ENCODE measurements around the gene SARNP. TPM values are rescaled to one million over a fixed set of nuclear protein-coding genes. Genes with fewer than 3 reads are reported as not detected.

SARNP gene
- polyA plus RNA-seq, 1 donor from 2014 or later, result 94.2 TPM

DNA sequence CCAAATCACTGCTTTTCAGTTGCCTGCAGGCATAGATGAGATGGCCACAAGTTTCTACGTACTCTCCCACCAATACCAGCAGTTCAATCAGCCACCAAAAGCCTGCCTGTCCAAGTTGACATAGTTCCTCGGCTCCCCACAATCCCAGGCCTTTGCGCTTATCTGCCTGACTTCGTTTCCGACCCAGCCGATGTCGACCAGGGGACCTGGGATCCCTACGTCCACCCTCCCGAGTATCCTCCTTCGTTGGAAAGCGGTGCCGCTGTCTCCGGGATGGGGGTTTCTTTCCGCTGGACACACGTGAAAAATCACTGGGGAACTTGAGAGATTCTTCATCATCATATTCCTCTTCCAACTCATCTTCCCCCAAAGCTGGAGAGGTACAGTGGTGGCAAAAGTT lies 10.3 kb upstream of the SARNP start:
- Mint-ChIP-seq H3K27me3 (no peaks in the 10 kb centered on the region), H3K4me1 (peaks cover 24 to 28% (median 25%) of the 10 kb centered on the region in 3 donors), H3K36me3 (peaks cover 1% of the 10 kb centered on the region), H3K27ac (peak overlapping the region; percentile 27 to 93 (median 90)), H3K9me3 (no peaks in the 10 kb centered on the region), H3K4me3 (peak overlapping the region; percentile 66 to 99 (median 97))

DNA sequence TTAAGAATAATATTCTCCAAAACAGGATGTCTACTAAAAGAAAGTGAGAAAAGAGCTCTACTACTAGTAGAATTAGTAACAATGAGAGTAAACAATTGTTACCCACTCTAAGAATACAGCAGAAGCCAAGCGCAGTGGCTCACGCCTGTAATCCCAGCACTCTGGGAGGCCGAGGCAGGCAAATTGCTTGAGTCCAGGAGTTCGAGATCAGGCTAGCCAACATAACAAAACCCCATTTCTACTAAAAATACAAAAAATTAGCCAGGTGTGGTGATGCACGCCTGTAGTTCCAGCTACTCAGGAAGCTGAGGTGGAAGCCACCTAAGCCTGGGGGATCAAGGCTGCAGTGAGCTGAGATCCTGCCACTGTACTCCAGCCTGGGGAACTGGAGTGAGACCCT lies 7.2 kb upstream of the SARNP start:
- Mint-ChIP-seq H3K4me3 (peak overlapping the region in 1 of 4 donors; percentile 75), H3K9me3 (no peaks in the 10 kb centered on the region), H3K27ac (peak overlapping the region in 2 of 3 donors; percentile 64 to 69), H3K27me3 (no peaks in the 10 kb centered on the region), H3K36me3 (peaks cover 1% of the 10 kb centered on the region), H3K4me1 (peaks cover 20 to 24% (median 20%) of the 10 kb centered on the region in 3 donors)

DNA sequence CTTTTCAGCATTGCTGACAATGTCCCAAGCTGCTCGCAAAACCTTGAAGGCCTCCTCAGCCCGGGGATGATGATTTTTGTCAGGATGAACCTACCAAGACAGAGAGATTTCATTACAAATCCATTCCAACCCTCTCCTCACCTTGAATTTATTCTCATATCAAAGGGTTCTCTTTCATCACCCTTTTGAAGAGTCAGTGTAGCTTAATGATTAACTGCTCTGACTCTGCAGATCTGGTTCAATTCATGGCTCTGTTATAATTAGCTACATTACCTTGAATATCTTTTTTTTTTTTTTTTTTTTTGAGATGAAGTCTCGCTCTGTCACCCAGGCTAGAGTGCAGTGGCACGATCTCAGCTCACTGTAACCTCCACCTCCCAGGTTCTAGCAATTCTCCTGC lies 5.9 kb upstream of the SARNP start:
- peaks cover 1% of the 10 kb centered on the region for H3K36me3 Mint-ChIP-seq
- no peaks in the 10 kb centered on the region for H3K9me3 Mint-ChIP-seq
- peak overlapping the region in 2 of 3 donors; percentile 26 to 71 for H3K27ac Mint-ChIP-seq
- H3K27me3 Mint-ChIP-seq, result no peaks in the 10 kb centered on the region
- H3K4me3 Mint-ChIP-seq, result peak overlapping the region in 1 of 4 donors; percentile 75
- peaks cover 17 to 24% (median 21%) of the 10 kb centered on the region in 3 donors for H3K4me1 Mint-ChIP-seq

DNA sequence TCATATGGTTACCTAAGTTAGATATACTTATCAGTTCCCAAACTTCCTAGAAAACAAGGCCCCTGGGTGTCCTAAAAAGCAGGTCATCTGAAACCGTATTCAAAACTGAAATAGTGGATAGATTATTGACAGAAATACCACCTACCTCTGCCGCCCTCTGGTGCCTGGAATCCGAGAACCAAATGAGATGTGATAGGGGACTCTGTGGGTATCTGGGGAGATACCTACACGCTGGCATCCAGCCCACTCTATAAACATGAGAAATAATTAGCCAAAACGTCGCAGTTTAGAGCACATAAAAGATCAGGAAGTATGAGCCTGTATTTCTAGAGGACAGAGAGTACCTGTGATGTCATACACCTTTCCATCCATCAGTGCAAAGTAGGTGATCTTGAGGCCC lies 4.7 kb upstream of the SARNP start:
- Mint-ChIP-seq H3K4me3 (peak overlapping the region in 1 of 4 donors; percentile 75), H3K4me1 (peaks cover 5 to 13% (median 10%) of the 10 kb centered on the region in 3 donors), H3K9me3 (no peaks in the 10 kb centered on the region), H3K36me3 (peaks cover 1% of the 10 kb centered on the region), H3K27ac (peak overlapping the region in 2 of 3 donors; percentile 32 to 71), H3K27me3 (no peaks in the 10 kb centered on the region)

DNA sequence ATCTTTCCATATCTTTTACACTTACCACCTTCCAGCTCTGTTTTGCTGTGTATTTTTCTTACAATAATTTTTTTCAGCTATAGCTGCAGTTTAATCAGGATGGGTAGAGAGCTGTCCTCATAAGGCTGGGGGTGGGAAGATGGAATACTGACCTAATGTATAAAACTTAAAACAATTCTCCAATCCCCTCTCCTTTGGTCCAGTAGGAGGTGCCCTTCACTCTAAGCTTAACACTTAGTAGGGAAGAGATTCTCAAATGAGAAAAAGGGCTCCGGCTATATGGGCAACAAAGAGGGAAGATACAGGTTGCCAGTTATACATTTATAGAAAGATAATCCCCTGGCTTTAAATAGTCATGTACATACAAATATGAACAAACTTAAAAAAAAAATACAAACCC lies 3.2 kb upstream of the SARNP start:
- Mint-ChIP-seq H3K27me3 (no peaks in the 10 kb centered on the region), H3K4me3 (peak overlapping the region in 1 of 4 donors; percentile 6), H3K9me3 (no peaks in the 10 kb centered on the region), H3K4me1 (peaks cover under 1 to 12% (median 7%) of the 10 kb centered on the region in 3 donors), H3K36me3 (no peaks in the 10 kb centered on the region), H3K27ac (no peak overlapping the region)

DNA sequence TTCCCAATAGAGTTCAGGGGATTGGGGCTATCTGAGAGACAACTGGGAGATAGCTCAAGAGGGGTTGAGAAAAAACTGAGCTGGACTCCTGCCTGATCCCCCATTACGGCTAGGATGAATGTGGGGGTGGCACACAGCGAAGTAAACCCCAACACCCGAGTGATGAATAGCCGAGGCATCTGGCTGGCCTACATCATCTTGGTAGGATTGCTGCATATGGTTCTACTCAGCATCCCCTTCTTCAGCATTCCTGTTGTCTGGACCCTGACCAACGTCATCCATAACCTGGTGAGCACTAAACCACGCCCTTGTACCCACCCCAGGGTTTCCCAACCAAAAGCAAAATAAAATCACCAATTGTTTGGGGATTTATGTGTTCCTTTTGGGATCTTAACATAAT lies 1.4 kb upstream of the SARNP start:
- no peaks in the 10 kb centered on the region for H3K27me3 Mint-ChIP-seq
- H3K9me3 Mint-ChIP-seq, result no peaks in the 10 kb centered on the region
- no peak overlapping the region for H3K4me3 Mint-ChIP-seq
- H3K27ac Mint-ChIP-seq, result no peak overlapping the region
- H3K4me1 Mint-ChIP-seq, result peaks cover 4 to 21% (median 14%) of the 10 kb centered on the region in 3 donors
- no peaks in the 10 kb centered on the region for H3K36me3 Mint-ChIP-seq

DNA sequence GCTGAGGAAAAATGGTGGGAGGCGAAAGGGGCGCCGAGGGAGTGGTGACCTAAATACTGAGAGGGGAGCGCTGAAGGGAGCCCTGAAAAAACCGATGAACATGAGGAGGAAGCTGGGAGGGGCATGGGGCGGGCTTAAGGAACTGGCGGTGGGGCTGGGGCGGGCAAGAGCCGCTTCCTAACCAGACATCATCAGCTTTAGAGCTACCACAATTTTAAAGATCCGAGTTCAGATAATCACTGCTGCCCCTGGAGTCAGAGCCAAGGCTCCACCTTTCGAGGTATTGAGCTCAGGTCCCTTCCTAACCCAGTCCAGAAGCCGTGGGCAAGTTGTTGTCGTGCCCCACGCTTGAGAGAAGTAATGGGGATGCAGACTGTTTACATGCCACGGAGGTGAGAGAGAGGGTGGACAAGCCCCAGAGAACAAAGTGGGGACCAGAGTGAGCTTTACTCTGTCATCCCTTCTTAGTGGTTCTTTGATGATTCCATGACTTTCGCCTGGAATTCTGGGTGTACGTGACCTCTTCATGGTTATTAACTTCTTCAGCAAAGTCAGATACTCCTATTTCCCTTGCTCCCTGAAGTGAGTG lies 710 bp upstream of the SARNP start:
- Mint-ChIP-seq H3K27me3 (no peaks in the 10 kb centered on the region), H3K4me3 (no peak overlapping the region), H3K27ac (no peak overlapping the region), H3K9me3 (no peaks in the 10 kb centered on the region), H3K4me1 (peaks cover 5 to 23% (median 14%) of the 10 kb centered on the region in 3 donors), H3K36me3 (no peaks in the 10 kb centered on the region)

DNA sequence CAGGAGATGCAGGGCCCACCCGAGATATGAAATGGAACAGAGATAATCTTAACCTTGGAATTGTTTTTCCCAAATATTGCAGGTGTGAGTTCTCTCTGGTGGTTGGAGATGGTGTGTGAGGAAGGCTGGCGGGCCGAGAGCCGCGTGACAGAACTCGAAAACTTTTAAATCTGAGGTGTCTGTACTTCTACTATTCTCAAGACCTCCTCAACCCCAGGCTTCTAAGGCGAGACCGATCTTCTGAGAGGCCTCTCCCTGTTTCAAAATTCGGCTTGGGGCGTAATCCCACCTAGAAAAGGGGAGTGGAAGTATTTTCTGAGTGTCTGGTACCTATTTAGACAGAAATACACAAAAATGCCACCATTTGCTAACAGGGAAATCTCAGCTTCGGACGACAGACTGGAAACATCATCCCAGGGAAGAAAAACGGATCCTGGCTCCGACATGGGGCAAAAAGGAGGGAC lies 611 bp downstream of the SARNP start:
- peaks cover 13 to 31% (median 18%) of the 10 kb centered on the region in 3 donors for H3K4me1 Mint-ChIP-seq
- no peaks in the 10 kb centered on the region for H3K9me3 Mint-ChIP-seq
- no peak overlapping the region for H3K27ac Mint-ChIP-seq
- H3K4me3 Mint-ChIP-seq, result no peak overlapping the region
- H3K27me3 Mint-ChIP-seq, result no peaks in the 10 kb centered on the region
- H3K36me3 Mint-ChIP-seq, result peaks cover 2% of the 10 kb centered on the region

DNA sequence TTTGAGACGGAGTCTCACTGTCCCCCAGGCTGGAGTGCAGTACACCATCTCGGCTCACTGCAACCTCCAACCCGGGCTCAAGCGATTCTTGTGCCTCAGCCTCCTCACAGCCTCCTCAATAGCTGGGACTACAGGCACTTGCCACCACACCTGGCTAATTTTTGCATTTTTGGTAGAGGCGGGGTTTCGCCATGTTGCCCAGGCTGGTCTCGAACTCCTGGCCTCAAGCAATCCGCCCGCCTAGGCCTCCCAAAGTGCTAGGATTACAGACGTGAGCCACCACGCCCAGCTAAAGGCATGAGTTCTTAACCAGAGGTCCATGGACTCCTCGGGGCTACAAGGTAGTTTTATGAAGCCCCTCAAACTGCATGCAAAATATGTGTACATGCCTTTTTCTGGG lies 2.1 kb downstream of the SARNP start:
- Mint-ChIP-seq H3K36me3 (peaks cover 4% of the 10 kb centered on the region), H3K4me1 (peaks cover 21 to 35% (median 22%) of the 10 kb centered on the region in 3 donors)

DNA sequence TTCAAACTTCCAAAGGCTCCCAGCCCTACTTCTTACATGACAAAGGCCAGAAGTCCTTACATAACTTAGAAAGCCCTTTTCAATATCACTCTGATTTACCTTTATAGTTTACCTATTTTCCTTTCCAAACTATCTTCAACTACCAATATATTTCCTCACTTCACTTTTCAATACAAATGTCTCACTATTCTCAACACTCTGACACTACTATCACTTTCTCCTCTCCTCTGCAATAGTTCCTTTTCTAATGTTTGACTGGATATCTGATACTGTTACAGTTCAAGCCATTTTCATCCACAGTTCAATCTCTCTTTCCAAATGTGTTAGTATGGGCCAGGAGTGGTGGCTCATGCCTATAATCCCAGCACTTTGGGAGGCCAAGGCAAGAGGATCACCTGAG lies 3.3 kb downstream of the SARNP start:
- H3K36me3 Mint-ChIP-seq, result peaks cover 4% of the 10 kb centered on the region
- no peak overlapping the region for H3K27ac Mint-ChIP-seq
- peak overlapping the region in 2 of 4 donors; percentile 35 to 39 for H3K4me3 Mint-ChIP-seq

More for the DNA sequence above, 2.1 kb downstream of the SARNP start:
- peak overlapping the region in 1 of 4 donors; percentile 41 for H3K4me3 Mint-ChIP-seq
- no peak overlapping the region for H3K27ac Mint-ChIP-seq
- no peaks in the 10 kb centered on the region for H3K27me3 Mint-ChIP-seq
- H3K9me3 Mint-ChIP-seq, result no peaks in the 10 kb centered on the region

DNA sequence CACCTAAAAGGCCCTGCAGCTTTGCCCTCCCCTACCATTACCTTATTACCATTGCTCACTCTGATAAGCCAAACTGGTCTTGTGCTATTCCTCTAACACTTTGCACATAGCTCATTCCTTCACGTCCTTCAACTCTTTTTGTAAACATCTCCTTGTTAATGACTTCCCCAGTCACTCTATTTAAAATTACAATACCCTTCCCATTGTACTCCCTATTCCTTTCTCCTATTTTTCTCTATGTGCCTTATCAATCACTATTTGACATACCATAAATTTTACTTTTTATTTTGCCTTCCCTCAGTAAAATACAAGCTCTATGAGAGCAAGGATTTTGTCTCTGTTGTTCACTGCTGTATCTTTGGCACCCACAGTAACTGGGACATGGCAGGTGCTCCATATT lies 5.4 kb downstream of the SARNP start:
- Mint-ChIP-seq H3K4me1 (peaks cover 18 to 28% (median 21%) of the 10 kb centered on the region in 3 donors), H3K27ac (no peak overlapping the region), H3K36me3 (peaks cover 4% of the 10 kb centered on the region), H3K4me3 (no peak overlapping the region), H3K9me3 (no peaks in the 10 kb centered on the region), H3K27me3 (no peaks in the 10 kb centered on the region)

More for the DNA sequence above, 3.3 kb downstream of the SARNP start:
- Mint-ChIP-seq H3K9me3 (no peaks in the 10 kb centered on the region), H3K27me3 (no peaks in the 10 kb centered on the region), H3K4me1 (peaks cover 21 to 34% (median 22%) of the 10 kb centered on the region in 3 donors)

DNA sequence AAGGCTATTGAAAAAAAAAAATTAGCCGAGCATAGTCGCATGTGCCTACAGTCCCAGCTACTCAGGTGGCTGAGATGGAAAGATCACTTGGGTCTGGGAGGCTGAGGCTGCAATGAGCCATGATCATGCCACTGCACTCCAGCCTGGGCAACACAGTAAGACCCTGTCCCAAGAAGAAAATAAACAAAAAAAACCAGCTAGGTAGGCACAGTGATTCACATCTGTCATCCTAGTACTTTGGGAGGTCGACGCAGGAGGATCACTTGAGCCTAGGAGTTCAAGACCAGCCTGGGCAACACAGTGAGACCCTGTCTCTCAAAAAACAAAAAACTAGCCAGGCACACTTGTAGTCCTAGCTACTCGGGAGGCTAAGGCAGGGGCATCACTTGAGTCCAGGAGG lies 8.2 kb downstream of the SARNP start:
- Mint-ChIP-seq H3K27me3 (no peaks in the 10 kb centered on the region), H3K36me3 (peaks cover 4% of the 10 kb centered on the region), H3K9me3 (no peaks in the 10 kb centered on the region), H3K27ac (no peak overlapping the region), H3K4me1 (peaks cover 11 to 26% (median 22%) of the 10 kb centered on the region in 3 donors), H3K4me3 (peak overlapping the region in 1 of 4 donors; percentile 62)

DNA sequence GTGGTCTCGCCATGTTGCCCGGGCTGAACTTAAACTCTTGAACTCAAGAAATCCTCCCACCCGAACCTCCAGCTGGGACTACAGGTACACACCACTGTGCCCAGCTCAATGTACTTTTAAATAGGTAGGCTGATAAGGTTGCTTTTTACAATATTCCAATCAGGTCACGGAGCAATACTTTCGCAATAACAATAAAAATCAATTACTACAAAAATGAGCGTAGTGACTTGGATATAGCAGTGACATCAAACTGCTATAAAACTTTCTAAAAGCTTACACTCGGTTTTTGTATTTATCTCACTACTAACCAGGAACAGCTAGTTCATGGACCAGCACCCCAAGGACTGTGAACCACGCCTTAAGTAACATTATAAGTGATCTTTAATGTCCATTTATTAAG lies 10.5 kb downstream of the SARNP start:
- H3K4me3 Mint-ChIP-seq, result no peak overlapping the region
- peaks cover 6 to 19% (median 12%) of the 10 kb centered on the region in 3 donors for H3K4me1 Mint-ChIP-seq
- peaks cover 4% of the 10 kb centered on the region for H3K36me3 Mint-ChIP-seq
- no peaks in the 10 kb centered on the region for H3K27me3 Mint-ChIP-seq
- H3K27ac Mint-ChIP-seq, result no peak overlapping the region
- no peaks in the 10 kb centered on the region for H3K9me3 Mint-ChIP-seq

DNA sequence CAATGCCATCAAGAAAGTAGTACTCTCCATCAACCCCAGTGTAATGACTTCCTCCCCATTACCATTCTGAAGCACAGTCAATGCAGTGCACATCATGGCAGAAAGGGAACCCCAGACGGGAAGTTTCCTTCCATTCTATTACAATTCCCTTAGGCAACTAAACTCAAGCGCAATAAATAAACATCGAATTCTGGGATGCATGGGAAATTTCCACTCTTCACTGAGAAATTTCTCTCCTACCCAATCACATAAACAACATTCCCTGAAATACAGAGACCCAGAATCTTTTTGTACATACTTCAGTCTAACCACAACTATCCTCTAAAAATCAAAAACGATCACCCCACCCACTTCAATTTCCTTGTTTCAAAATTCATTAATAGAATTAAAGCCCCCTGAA lies 20.0 kb downstream of the SARNP start:
- Mint-ChIP-seq H3K27me3 (no peaks in the 10 kb centered on the region), H3K4me1 (no peaks in the 10 kb centered on the region), H3K27ac (no peak overlapping the region), H3K36me3 (peaks cover 12% of the 10 kb centered on the region), H3K4me3 (no peak overlapping the region), H3K9me3 (no peaks in the 10 kb centered on the region)

DNA sequence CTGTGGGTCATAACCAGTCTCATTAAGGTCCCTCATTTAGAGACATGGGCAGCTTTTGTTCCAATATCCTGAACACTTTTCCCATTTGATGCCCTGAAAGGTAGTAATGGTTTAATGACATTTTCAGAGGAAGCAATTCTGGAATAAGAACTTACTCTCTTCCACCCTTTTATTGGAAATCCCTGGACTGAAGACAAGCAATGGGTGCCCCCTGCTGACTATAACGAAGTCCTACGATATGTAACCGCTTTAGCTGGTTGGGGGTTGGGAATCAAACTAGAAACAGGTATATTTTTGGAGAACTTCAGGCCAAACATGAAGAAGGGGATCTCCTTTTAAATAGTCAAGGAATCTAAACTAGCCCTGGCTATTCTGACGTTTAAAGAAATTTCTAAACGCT lies 20.5 kb downstream of the SARNP start:
- Mint-ChIP-seq H3K9me3 (no peaks in the 10 kb centered on the region), H3K27me3 (no peaks in the 10 kb centered on the region), H3K4me1 (no peaks in the 10 kb centered on the region), H3K4me3 (no peak overlapping the region), H3K36me3 (peaks cover 12% of the 10 kb centered on the region), H3K27ac (no peak overlapping the region)

DNA sequence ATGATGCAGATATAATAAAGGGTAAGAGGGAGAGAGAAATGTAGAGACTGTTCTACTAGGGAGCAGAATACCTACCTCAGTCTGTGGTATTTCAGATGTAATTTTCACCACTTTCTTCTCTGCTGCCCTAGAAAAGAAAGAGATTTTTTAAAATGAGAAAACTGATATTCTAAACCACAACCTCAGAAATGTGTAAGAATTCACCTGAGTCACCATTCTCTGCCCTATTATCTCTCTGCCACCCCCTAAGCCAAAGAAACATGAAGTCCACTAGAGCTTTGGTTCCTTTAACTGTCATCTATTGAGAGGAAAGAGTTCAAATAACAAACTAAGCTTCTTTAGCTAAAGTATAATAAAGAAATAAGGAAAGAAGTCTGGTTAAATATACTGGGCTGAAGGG lies 21.6 kb downstream of the SARNP start:
- H3K27ac Mint-ChIP-seq, result no peak overlapping the region

More for the DNA sequence above, 21.6 kb downstream of the SARNP start:
- Mint-ChIP-seq H3K4me1 (peaks cover 0 to under 1% (median 0%) of the 10 kb centered on the region in 3 donors), H3K36me3 (peaks cover 12% of the 10 kb centered on the region), H3K27me3 (no peaks in the 10 kb centered on the region), H3K4me3 (no peak overlapping the region), H3K9me3 (no peaks in the 10 kb centered on the region)

All from IgD-negative memory B cell (primary cell).